ENCODE measurements around the gene HS1BP3. TPM values are rescaled to one million over a fixed set of nuclear protein-coding genes. Genes with fewer than 3 reads are reported as not detected.

Gene HS1BP3
- total RNA-seq, 4 donors from 2014 or later = 33.1 to 63.0 (median 41.0) TPM

GRCh38 chr2:20631617-20632307 is 19.1 kb downstream of the HS1BP3 start:
- Histone ChIP-seq H3K9me3 (no peaks in the 10 kb centered on the region), H3K27me3 (no peaks in the 10 kb centered on the region), H3K4me1 (peaks cover 0 to 35% (median 0%) of the 10 kb centered on the region in 4 donors), H3K4me3 (no peak overlapping the region), H3K36me3 (peaks cover 0 to 2% (median 0%) of the 10 kb centered on the region in 3 donors), H3K27ac (no peak overlapping the region)
- DNase-seq = no peak
- TF ChIP-seq POLR2A (IDR thresholded peaks at IDR 0.05) (no peak), CTCF (IDR thresholded peaks at IDR 0.05) (no peak)

- DNase-seq = no peak
- Histone ChIP-seq H3K27me3 (no peaks in the 10 kb centered on the region), H3K4me1 (peaks cover 0 to 36% (median 0%) of the 10 kb centered on the region in 4 donors), H3K4me3 (no peak overlapping the region), H3K27ac (no peak overlapping the region), H3K9me3 (no peaks in the 10 kb centered on the region), H3K36me3 (peaks cover 0 to 5% (median 0%) of the 10 kb centered on the region in 3 donors)
- TF ChIP-seq CTCF (IDR thresholded peaks at IDR 0.05) (no peak), POLR2A (IDR thresholded peaks at IDR 0.05) (no peak)
These were observed 19.9 kb downstream of the HS1BP3 start for GRCh38 chr2:20630967-20631366.

- peak in 1 of 3 donors; percentile 37 for DNase-seq
- H3K36me3 ChIP-seq = peaks cover 0 to 9% (median 0%) of the 10 kb centered on the region in 3 donors
These were observed 21.2 kb downstream of the HS1BP3 start for GRCh38 chr2:20629581-20630171.

GRCh38 chr2:20629181-20629580 is 21.7 kb downstream of the HS1BP3 start:
- TF ChIP-seq POLR2A (IDR thresholded peaks at IDR 0.05) (no peak), CTCF (IDR thresholded peaks at IDR 0.05) (no peak)
- Histone ChIP-seq H3K4me1 (peaks cover 0 to 18% (median 0%) of the 10 kb centered on the region in 4 donors), H3K4me3 (no peak overlapping the region), H3K9me3 (no peaks in the 10 kb centered on the region), H3K27ac (no peak overlapping the region), H3K27me3 (no peaks in the 10 kb centered on the region), H3K36me3 (peaks cover 0 to 14% (median 0%) of the 10 kb centered on the region in 3 donors)
- DNase-seq = no peak

More at GRCh38 chr2:20629581-20630171, 21.2 kb downstream of the HS1BP3 start:
- Histone ChIP-seq H3K4me1 (peaks cover 0 to 23% (median 0%) of the 10 kb centered on the region in 4 donors), H3K9me3 (no peaks in the 10 kb centered on the region), H3K27ac (no peak overlapping the region), H3K4me3 (no peak overlapping the region), H3K27me3 (no peaks in the 10 kb centered on the region)
- TF ChIP-seq CTCF (IDR thresholded peaks at IDR 0.05) (no peak), POLR2A (IDR thresholded peaks at IDR 0.05) (no peak)

GRCh38 chr2:20627712-20628380 is 23.1 kb downstream of the HS1BP3 start:
- Histone ChIP-seq H3K4me1 (peaks cover 0 to 12% (median 0%) of the 10 kb centered on the region in 4 donors), H3K27me3 (no peaks in the 10 kb centered on the region), H3K27ac (no peak overlapping the region), H3K4me3 (no peak overlapping the region), H3K9me3 (no peaks in the 10 kb centered on the region), H3K36me3 (peaks cover 0 to 28% (median 0%) of the 10 kb centered on the region in 3 donors)
- peak in 2 of 3 donors; percentile 16 to 28 for DNase-seq
- TF ChIP-seq CTCF (IDR thresholded peaks at IDR 0.05) (no peak), POLR2A (IDR thresholded peaks at IDR 0.05) (no peak)
